NCI-H1694 treated with DMSO at 0.1 percent for 48 hours (cell line): Measurements from ENCODE around the gene KIF22.
A peak's percentile ranks its signal among the peaks of the same experiment; 100 is the strongest.

Source experiments
- DNase-seq: peaks from one replicate; lab custom pipeline; 2025; lab: John Stamatoyannopoulos, UW

The KIF22 gene

GRCh38 chr16:29841631-29842030 is 51.1 kb downstream of the KIF22 start:
- DNase-seq, result no peak

DNA sequence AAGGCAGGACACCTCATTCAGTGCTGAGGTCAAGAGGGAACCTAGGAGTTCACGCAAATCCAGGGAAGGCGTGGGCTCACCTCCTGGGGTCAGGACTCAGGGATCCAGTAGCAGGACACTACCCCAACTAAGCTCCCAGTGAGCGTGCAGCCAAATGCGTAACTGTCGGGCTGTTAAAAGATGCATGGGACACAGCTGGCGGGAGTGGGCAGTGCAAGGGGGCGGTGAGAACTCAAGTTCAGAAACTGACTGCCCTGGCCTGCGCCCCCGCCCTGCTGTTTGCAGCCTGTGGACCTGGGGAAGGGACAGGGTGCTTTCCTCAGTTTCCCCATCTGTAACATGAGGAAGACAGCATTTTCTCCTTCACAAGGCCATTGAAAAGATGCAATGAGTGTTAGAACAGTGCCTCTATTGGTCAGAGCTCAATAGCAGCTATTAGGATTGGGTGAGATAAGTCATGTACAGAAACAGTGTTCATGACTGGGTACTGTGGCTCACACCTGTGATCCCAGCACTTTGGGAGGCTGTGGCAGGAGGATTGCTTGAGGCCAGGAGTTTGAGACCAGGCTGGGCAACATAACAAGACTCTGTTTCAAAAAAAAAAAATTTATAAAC is 52.3 kb downstream of the KIF22 start:
- no peak for DNase-seq

DNA sequence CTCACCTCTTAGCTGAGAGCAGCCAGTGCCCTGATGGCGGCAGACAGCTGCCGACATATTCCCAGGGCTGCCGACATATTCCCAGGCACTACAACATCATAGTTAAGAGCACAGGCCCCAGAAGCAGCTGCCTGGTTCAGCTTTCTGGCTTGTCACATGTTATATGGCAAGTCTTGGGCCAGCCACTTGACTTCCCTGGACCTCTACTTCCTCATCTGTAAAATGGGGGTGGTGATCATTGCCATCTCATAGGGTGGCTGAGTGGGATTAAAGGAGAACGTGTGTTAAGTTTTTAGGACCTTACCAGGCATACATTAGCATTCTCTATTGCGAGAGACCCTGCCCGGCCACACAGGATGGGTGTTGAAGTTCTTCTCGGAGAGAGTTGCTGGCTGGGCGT is 53.4 kb downstream of the KIF22 start:
- no peak for DNase-seq

GRCh38 chr16:29844575-29845331 is 54.2 kb downstream of the KIF22 start:
- DNase-seq, result no peak

GRCh38 chr16:29845656-29846055 is 55.1 kb downstream of the KIF22 start:
- DNase-seq, result no peak

DNA sequence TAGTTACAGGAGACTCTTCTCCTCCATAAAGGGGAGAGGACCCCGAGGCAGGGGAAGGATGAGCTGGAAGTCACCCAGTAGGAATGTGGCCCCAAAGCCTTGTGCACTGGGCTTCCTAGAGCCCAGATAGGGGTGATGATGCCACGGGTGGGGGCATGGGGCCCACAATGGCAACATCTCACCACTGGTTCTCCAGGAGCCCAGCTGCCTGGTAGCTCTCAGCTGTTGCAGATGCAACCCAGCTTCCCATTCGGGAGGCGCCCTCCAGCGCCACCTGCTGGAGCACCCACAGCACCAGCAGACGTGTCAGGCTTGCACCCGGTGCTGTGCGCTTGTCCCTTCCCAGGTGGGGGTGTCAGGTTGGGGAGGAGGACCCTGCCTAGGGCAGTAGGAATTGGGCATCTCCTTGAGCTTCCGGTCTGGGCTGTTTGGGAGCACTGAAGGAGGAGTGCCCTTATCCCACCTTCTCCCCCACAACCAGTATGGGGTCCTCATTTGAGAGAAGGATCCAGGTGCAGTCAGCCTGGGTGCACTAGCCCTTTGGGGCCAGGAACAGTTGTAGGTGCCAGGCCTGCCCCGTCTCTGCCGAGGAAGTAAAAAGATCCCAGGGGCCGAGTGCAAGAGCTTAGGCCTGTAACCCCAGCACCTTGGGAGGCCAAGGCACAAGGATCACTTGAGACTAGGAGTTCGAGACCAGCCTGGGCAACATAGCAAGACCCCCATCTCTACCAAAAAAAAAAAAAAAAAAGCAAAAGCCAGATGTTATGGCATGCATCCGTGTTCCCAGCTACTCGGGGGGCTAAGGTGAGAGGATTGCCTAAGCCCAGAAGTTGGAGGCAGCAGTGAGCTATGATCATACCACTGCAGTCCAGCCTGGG is 58.1 kb downstream of the KIF22 start:
- DNase-seq, result peak; percentile 45

- no peak for DNase-seq
Observed at GRCh38 chr16:29849505-29849904, 59.0 kb downstream of the KIF22 start.

GRCh38 chr16:29850998-29851397 is 60.4 kb downstream of the KIF22 start:
- no peak for DNase-seq

GRCh38 chr16:29852654-29853053 is 62.1 kb downstream of the KIF22 start:
- no peak for DNase-seq

DNA sequence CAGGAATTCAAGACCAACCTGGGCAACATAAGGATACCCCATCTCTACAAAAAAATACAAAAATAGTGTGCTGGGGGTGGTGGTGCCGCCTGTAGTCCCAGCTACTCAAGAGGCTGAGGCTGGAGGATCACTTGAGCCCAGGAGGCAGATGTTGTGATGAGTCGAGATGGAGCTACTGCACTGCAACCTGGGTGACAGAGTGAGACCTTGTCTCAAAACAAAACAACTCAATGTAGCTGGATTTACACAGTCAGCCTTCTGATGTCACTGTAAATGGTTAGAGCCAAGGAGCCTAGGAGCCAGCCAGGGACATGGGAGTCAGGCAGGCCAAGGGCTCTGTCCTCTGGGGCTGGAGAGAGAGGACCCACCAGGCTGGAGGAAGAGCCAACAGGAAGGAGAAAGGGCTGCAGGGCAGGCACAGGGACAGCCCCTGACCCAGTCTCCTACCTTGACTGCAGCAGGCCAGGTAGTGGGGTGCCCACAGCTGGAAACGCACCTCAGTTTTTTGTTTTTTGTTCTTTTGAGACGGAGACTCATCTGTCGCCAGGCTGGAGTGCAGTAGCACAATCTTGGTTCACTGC is 64.1 kb downstream of the KIF22 start:
- DNase-seq, result no peak
